ENCODE results near the gene CLIC5.

Gene CLIC5

DNA sequence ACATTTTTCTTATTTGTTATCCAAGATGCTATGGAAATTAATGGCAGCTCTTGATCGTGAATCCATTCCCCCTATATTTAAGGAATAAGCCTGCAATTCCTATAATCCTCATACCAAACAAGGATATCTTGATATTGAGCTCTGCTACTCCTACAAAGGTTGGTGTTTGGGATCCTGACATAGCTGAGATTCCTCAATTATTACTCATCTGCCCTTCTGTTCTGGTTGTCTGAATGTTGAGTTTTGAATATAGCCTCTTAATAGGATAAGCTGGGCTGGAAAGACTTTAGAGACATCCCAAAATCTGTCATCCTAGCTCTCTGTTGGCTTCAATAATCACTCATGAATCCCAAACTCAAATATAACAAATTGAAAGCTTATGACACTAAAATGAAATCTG is 49.9 kb downstream of the CLIC5 start:
- TF ChIP-seq, protein P1, sequence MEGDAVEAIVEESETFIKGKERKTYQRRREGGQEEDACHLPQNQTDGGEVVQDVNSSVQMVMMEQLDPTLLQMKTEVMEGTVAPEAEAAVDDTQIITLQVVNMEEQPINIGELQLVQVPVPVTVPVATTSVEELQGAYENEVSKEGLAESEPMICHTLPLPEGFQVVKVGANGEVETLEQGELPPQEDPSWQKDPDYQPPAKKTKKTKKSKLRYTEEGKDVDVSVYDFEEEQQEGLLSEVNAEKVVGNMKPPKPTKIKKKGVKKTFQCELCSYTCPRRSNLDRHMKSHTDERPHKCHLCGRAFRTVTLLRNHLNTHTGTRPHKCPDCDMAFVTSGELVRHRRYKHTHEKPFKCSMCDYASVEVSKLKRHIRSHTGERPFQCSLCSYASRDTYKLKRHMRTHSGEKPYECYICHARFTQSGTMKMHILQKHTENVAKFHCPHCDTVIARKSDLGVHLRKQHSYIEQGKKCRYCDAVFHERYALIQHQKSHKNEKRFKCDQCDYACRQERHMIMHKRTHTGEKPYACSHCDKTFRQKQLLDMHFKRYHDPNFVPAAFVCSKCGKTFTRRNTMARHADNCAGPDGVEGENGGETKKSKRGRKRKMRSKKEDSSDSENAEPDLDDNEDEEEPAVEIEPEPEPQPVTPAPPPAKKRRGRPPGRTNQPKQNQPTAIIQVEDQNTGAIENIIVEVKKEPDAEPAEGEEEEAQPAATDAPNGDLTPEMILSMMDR (IDR thresholded peaks at IDR 0.05; ENCODE audit: extremely low read depth, insufficient read depth, missing control alignments): no peak
- no peak for DNase-seq (ENCODE audit: low spot score)
- in situ Hi-C loops (cut with MboI; ENCODE audit: low pct_unique_long_range_greater_than_20kb, low sequenced_read_pairs, unreplicated experiment): no loop called here

DNA sequence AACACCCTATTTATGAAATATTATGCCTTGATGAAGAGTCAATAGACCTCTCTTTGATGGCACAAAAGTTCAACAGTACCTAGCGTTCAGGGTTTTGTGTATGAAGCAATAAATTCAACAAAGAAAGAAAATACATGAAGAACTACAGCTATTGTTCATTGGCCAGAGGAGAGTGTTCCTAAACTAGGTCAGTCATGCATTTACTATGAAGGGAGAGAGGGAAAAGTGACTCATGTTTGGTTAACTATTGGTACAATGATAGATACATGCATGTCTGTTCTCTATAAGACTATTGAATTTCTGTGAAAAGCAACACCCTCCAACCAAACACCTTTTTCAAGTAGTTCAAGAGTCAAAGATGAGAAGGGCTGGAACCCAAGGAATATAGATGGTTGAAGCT is 50.7 kb downstream of the CLIC5 start:
- DNase-seq (ENCODE audit: low spot score): no peak
- in situ Hi-C loops (cut with MboI; ENCODE audit: low pct_unique_long_range_greater_than_20kb, low sequenced_read_pairs, unreplicated experiment): no loop called here
- TF ChIP-seq, protein P1 (IDR thresholded peaks at IDR 0.05; ENCODE audit: extremely low read depth, insufficient read depth, missing control alignments): no peak

DNA sequence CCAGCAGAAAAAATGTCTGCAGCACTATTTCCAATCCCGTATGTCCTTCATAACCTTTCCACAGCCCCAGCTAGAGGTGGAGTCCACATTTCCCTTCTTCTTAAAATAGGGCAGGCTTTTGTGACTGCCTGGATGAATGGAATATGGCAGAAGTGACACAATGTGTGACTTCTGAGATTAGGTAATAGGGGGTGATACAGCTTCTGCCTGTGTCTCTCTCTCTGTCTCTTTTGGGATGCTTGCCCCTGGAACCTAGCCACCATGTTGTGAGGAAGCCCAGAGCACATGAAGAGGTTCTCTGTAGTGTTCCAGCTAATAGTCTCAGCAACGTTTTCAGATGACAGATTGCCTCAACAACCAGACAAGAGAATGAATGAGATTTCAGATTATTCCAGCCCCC is 51.4 kb downstream of the CLIC5 start:
- in situ Hi-C loops (cut with MboI; ENCODE audit: low pct_unique_long_range_greater_than_20kb, low sequenced_read_pairs, unreplicated experiment): no loop called here
- DNase-seq (ENCODE audit: low spot score): no peak
- TF ChIP-seq, protein P1 (IDR thresholded peaks at IDR 0.05; ENCODE audit: extremely low read depth, insufficient read depth, missing control alignments): no peak

DNA sequence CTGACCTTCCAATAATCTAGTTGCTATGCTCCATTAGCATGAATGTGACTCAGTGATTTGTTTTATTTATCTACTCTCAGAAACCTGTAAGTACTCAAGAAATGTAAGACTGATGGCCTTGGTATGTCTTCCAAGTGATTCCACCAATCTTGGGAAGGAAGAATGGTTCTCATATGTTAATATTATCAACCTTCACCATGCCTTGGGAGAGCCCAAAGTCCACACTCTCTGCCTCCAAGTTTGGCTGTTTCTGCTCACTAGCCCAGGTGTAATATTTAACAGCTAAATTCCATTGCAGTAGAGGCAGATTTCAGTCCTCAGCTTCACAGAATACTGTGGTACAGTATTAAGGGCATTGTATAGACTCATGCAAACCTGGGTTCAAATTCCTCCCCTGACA is 51.8 kb downstream of the CLIC5 start:
- TF ChIP-seq, protein P1 (IDR thresholded peaks at IDR 0.05; ENCODE audit: extremely low read depth, insufficient read depth, missing control alignments): no peak
- DNase-seq (ENCODE audit: low spot score): no peak
- in situ Hi-C loops (cut with MboI; ENCODE audit: low pct_unique_long_range_greater_than_20kb, low sequenced_read_pairs, unreplicated experiment): no loop called here

DNA sequence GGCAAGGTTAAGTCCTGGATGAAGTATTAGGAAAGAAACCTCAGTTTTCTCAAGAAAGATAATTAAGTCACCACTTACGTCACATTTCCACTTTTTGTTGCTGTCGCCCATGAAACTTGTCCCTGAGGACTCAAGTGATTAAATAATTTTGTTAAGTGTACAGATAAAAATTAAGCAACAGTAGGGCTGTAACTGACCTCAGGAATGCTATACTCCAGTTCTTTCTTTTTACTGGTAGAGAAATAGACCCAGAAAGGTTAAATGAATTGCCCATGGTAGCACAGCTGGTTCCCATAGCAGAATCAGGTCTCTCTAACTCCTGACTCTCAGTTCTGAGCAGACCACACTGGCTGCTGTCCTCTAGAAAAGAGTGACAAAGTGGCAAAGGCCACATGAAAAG is 54.5 kb downstream of the CLIC5 start:
- in situ Hi-C loops (cut with MboI; ENCODE audit: low pct_unique_long_range_greater_than_20kb, low sequenced_read_pairs, unreplicated experiment): no loop called here
- TF ChIP-seq, protein P1 (IDR thresholded peaks at IDR 0.05; ENCODE audit: extremely low read depth, insufficient read depth, missing control alignments): no peak
- DNase-seq (ENCODE audit: low spot score): no peak

DNA sequence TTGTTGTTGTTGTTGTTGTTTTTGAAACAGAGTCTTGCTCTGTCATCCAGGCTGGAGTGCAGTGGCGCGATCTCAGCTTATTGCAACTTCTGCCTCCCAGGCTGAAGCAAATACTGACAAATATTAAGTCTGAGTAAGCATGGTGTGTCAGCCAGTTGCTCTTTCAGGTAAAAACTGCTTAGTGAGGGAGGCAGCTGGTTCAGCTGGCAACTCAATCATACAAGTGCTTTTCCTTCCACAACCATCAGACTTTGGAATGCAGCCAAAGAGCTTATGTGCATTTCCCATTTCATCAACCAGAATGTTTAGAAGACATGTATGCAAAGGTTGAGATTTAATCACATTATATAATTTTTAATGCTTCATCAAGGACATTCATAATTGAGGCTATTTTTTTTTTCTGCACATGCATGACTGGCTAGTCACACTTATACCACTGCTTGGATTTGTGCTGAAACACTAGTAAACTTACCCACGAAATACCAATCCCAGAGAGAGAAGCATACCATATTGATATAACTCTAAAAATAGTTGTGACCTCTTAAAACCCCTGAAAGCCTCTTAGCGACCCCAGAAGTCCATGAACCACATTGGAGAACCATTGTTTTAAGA is 56.0 kb downstream of the CLIC5 start:
- TF ChIP-seq, protein P1 (IDR thresholded peaks at IDR 0.05; ENCODE audit: extremely low read depth, insufficient read depth, missing control alignments): no peak
- no peak for DNase-seq (ENCODE audit: low spot score)
- in situ Hi-C loops (cut with MboI; ENCODE audit: low pct_unique_long_range_greater_than_20kb, low sequenced_read_pairs, unreplicated experiment): no loop called here

DNA sequence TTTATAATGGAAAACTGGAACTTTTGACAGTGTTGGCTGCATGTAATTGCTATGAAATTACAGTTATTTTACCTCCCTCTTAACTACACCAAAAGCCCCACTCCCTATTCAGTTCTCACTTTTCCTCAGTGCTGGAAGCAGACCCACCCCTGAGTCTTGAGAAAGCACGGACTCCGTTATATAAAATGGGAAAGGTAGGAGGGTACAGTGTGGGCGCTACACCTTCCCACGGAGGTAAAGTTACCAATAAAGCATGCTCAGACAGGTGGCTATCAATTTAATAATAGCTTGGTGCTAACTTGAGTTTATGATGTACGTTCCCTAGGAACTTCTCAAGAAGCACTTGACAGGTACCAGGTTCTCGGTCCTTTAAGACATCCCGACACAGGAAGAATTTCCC is 59.0 kb downstream of the CLIC5 start:
- TF ChIP-seq, protein P1 (IDR thresholded peaks at IDR 0.05; ENCODE audit: extremely low read depth, insufficient read depth, missing control alignments): no peak
- DNase-seq (ENCODE audit: low spot score): no peak
- in situ Hi-C loops (cut with MboI; ENCODE audit: low pct_unique_long_range_greater_than_20kb, low sequenced_read_pairs, unreplicated experiment): no loop called here

Measured in GM13977 (cell line).